ENCODE results near the gene NLRP13.

The NLRP13 gene

DNA sequence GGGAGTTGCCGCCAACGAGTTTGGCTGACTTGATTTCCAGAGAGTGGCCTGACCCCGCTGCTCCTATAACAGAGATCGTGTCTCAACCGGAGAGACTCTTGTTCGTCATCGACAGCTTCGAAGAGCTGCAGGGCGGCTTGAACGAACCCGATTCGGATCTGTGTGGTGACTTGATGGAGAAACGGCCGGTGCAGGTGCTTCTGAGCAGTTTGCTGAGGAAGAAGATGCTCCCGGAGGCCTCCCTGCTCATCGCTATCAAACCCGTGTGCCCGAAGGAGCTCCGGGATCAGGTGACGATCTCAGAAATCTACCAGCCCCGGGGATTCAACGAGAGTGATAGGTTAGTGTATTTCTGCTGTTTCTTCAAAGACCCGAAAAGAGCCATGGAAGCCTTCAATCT lies 74.2 kb downstream of the NLRP13 start:
- H3K4me1 Mint-ChIP-seq (ENCODE audit: low read depth), result no peaks in the 10 kb centered on the region
- no peaks in the 10 kb centered on the region for H3K9me3 Mint-ChIP-seq
- no peak overlapping the region for H3K27ac Mint-ChIP-seq
- no peaks in the 10 kb centered on the region for H3K27me3 Mint-ChIP-seq
- no peaks in the 10 kb centered on the region for H3K36me3 Mint-ChIP-seq (ENCODE audit: low read depth)
- H3K4me3 Mint-ChIP-seq, result no peak overlapping the region

DNA sequence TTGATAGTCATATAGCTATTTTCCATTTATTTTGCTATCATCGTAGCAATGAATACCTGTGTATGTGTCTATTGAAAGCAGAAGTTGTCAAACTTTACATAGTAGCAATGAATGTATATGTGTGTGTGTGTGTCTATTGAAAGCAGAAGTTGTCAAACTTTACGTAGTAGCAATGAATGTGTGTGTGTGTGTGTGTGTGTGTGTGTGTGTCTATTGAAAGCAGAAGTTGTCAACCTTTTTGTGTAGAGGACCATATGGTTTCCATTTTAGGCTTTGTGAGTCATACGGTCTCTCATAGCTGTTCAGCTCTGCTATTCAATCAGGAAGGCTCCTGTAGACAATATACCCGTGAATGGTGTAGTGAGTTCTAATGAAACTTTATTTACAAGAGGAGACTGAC lies 75.0 kb downstream of the NLRP13 start:
- H3K27ac Mint-ChIP-seq, result no peak overlapping the region
- H3K27me3 Mint-ChIP-seq, result no peaks in the 10 kb centered on the region
- no peaks in the 10 kb centered on the region for H3K9me3 Mint-ChIP-seq
- no peak overlapping the region for H3K4me3 Mint-ChIP-seq
- no peaks in the 10 kb centered on the region for H3K36me3 Mint-ChIP-seq (ENCODE audit: low read depth)
- no peaks in the 10 kb centered on the region for H3K4me1 Mint-ChIP-seq (ENCODE audit: low read depth)

DNA sequence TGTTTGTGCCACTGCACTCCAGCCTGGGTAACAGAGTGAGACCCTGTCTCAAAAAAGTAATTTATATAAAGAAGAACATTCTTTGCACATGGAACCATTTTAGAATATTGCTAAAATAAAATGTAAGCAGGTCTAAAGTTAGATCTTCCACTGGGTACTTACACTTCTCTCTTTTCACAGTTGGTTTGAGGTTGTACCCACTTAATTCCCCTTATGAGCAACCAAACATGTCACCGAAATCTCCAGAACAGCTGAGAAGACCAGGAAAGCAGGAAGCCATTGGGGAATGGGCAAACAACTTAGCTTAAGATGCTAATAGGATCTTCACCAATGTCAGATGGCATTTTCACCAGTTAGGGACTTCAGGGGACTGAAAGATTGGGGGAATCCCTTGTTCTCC lies 77.0 kb downstream of the NLRP13 start:
- no peak overlapping the region for H3K27ac Mint-ChIP-seq
- H3K9me3 Mint-ChIP-seq, result peaks cover 6% of the 10 kb centered on the region

More for the DNA sequence above, 77.0 kb downstream of the NLRP13 start:
- no peak overlapping the region for H3K4me3 Mint-ChIP-seq
- no peaks in the 10 kb centered on the region for H3K4me1 Mint-ChIP-seq (ENCODE audit: low read depth)
- no peaks in the 10 kb centered on the region for H3K27me3 Mint-ChIP-seq
- peaks cover 4% of the 10 kb centered on the region for H3K36me3 Mint-ChIP-seq (ENCODE audit: low read depth)
